ENCODE data around the gene DLG1. TPM values are rescaled to one million over a fixed set of nuclear protein-coding genes. Genes with fewer than 3 reads are reported as not detected.

DLG1 gene
- total RNA-seq, 1 donor from 2014 or later: 80.2 TPM

DNA sequence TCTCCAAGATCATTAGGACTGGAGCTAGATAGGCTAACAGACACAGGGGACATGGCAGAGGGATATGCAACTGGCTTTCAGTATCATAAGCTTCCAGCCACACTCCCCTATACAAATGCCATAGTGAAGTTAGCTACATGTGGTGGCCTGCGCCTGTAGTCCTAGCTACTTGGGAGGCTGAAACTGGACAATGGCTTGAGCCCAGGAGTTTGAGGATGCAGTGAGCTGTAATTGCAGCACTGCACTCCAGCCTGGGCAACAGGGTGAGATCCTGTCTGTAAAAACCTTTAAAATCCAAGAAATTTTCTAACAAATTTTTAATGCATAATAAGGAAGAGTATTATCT lies 37.3 kb downstream of the DLG1 start:
- TF ChIP-seq, protein P1, sequence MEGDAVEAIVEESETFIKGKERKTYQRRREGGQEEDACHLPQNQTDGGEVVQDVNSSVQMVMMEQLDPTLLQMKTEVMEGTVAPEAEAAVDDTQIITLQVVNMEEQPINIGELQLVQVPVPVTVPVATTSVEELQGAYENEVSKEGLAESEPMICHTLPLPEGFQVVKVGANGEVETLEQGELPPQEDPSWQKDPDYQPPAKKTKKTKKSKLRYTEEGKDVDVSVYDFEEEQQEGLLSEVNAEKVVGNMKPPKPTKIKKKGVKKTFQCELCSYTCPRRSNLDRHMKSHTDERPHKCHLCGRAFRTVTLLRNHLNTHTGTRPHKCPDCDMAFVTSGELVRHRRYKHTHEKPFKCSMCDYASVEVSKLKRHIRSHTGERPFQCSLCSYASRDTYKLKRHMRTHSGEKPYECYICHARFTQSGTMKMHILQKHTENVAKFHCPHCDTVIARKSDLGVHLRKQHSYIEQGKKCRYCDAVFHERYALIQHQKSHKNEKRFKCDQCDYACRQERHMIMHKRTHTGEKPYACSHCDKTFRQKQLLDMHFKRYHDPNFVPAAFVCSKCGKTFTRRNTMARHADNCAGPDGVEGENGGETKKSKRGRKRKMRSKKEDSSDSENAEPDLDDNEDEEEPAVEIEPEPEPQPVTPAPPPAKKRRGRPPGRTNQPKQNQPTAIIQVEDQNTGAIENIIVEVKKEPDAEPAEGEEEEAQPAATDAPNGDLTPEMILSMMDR (IDR thresholded peaks at IDR 0.05): no peak
- H3K36me3 ChIP-seq: no peaks in the 10 kb centered on the region
- ATAC-seq (no peak), DNase-seq (no peak)
- no peaks in the 10 kb centered on the region for H3K27me3 ChIP-seq (ENCODE audit: low read depth)
- H3K4me1 ChIP-seq: peaks cover 10% of the 10 kb centered on the region
- intact Hi-C loops (cut with DNase I): no loop called here
- no peak overlapping the region for H3K4me3 ChIP-seq
- no peaks in the 10 kb centered on the region for H3K9me3 ChIP-seq
- H3K27ac ChIP-seq: no peak overlapping the region

DNA sequence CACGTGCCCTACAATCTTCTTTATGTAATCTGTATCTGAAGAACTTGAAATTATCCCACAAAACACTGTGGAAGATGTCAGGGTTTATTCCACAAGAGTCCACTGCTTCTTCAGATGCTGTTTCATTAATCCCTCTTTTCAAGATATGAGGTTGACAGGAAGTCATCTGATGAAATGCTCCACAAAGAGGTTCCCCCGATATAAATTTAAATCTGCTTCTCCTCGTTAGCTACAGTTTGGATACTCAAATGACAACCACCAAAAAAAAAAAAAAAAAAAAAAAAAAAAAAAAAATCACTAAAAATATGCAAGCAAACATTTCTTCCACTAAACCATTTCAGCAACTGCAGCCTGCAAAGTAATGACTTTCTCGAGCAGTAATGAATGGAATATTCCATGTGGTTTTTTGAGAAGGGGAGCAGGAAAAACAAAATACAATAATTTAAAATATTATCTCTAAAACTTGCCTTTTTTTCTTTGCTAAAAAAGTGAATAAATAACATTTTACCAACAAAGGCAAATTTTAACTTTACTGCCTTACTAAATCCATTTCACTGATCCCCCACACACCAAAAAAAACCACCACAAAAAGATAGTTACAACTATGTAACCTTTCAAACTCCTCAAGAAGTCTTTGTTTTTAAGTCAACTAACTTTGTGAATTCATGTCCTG lies 37.8 kb downstream of the DLG1 start:
- H3K4me1 ChIP-seq: peaks cover 10% of the 10 kb centered on the region
- H3K27ac ChIP-seq: no peak overlapping the region
- ATAC-seq (no peak), DNase-seq (no peak)
- H3K27me3 ChIP-seq (ENCODE audit: low read depth): no peaks in the 10 kb centered on the region
- H3K36me3 ChIP-seq: no peaks in the 10 kb centered on the region
- H3K9me3 ChIP-seq: no peaks in the 10 kb centered on the region
- intact Hi-C loops (cut with DNase I): no loop called here
- TF ChIP-seq, protein P1 (IDR thresholded peaks at IDR 0.05): no peak
- no peak overlapping the region for H3K4me3 ChIP-seq

DNA sequence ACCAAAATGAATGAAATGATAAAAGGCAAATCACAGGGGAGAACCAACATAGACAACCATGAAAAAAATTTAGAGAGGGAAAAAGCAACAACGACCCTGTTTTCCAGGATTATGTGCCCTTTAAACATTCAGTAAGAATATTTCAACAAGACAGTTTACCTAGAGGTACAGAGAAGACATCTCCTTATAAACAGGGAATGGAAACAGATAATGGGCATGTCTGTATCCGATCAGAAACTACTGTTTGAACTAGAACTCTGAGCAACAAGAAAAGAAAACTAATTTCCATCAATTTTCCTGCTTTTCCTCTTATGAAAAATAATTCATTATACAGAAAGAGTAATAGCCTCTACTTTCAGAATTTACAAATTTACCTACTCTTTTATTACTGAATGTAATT lies 39.3 kb downstream of the DLG1 start:
- no peak overlapping the region for H3K4me3 ChIP-seq
- H3K36me3 ChIP-seq: no peaks in the 10 kb centered on the region
- peaks cover 10% of the 10 kb centered on the region for H3K4me1 ChIP-seq
- DNase-seq (no peak), ATAC-seq (no peak)
- intact Hi-C loops (cut with DNase I): loop anchor here (10.0 kb wide), 1 partner anchor 246 kb away; no protein-coding TSS in a partner anchor
- no peaks in the 10 kb centered on the region for H3K9me3 ChIP-seq
- H3K27me3 ChIP-seq (ENCODE audit: low read depth): no peaks in the 10 kb centered on the region
- TF ChIP-seq, protein P1 (IDR thresholded peaks at IDR 0.05): no peak
- H3K27ac ChIP-seq: no peak overlapping the region

DNA sequence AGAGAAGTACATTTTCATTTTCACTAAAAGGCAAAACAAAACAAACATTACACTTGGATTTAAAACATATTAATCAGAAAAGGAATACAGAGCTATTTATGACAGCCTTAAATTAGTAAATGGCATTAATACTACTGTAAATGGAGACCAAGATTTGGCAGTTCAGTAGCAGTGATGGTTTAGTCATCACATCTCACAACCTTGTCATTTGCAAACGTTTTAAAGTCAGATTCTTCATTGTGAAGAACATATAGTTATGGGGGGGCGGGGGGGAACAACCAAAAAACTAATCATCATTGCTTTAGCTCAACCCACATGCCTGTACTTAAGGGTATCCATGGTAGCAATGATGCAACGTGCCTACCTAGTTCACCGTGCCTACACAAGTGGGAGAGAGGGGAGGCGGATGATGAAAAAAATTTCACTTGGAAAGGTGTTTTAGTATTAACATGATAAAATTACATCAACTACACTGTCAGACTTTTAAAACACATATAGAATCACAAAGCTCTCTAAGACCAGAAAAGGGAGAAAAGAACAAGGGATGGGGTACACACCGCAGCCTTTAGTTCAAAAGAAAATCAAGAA lies 40.1 kb downstream of the DLG1 start:
- Histone ChIP-seq H3K9me3 (no peaks in the 10 kb centered on the region), H3K4me3 (no peak overlapping the region), H3K4me1 (peaks cover 10% of the 10 kb centered on the region), H3K27ac (no peak overlapping the region), H3K27me3 (ENCODE audit: low read depth) (no peaks in the 10 kb centered on the region), H3K36me3 (no peaks in the 10 kb centered on the region)
- ATAC-seq: no peak
- TF ChIP-seq, protein P1 (IDR thresholded peaks at IDR 0.05): no peak
- intact Hi-C loops (cut with DNase I): loop anchor here (10.0 kb wide), 1 partner anchor 247 kb away; no protein-coding TSS in a partner anchor
- DNase-seq: no peak

DNA sequence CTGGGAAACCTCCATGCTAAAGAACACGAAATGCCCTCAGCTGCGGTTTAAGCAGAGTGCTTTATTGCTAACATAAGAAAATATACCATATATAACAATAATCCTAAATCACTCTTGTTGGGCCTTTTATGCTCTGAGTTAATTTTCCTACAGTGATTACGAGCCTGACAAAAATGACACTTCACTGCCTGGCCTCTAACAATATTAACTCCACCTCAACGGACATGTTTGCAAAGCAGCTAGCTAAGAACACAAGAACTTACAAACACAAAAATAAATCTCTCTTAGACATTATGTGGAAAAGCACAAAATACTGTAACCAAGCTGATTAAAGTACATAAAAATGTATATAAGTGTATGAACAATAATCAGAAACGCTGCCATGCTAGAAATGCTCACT lies 40.7 kb downstream of the DLG1 start:
- TF ChIP-seq, protein P1 (IDR thresholded peaks at IDR 0.05): no peak
- ATAC-seq (no peak), DNase-seq (no peak)
- H3K27ac ChIP-seq: no peak overlapping the region
- H3K9me3 ChIP-seq: no peaks in the 10 kb centered on the region
- H3K27me3 ChIP-seq (ENCODE audit: low read depth): no peaks in the 10 kb centered on the region
- intact Hi-C loops (cut with DNase I): loop anchor here (10.0 kb wide), 1 partner anchor 247 kb away; no protein-coding TSS in a partner anchor
- H3K4me3 ChIP-seq: no peak overlapping the region
- no peaks in the 10 kb centered on the region for H3K36me3 ChIP-seq
- H3K4me1 ChIP-seq: peaks cover 10% of the 10 kb centered on the region

Data from lower lobe of right lung (tissue), 2 donors.